GM19397 (cell line): ENCODE data around the gene SLC12A1.
A peak's percentile ranks its signal among the peaks of the same experiment; 100 is the strongest.

Experiments used
- ATAC-seq: cut with Tn5 transposase; IDR thresholded peaks from one replicate; pipeline ENCODE4 v1.9.1; 2021; ENCODE audit warnings: mild to moderate bottlenecking, moderate library complexity; ENCODE audit not compliant: unreplicated experiment

The SLC12A1 gene

GRCh38 chr15:48205981-48206380, at the start of gene SLC12A1:
Gene SLC12A1, plus strand, starts transcription at chr15:48206302. Its CDS starts 1,418 bp downstream, at chr15:48207720.
- ATAC-seq = no peak

- no peak for ATAC-seq
Observed at GRCh38 chr15:48168616-48169015, 37.5 kb upstream of the SLC12A1 start.

GRCh38 chr15:48170981-48171380, 35.1 kb upstream of the SLC12A1 start:
- no peak for ATAC-seq

- ATAC-seq = no peak
Observed at GRCh38 chr15:48175126-48175525, 31.0 kb upstream of the SLC12A1 start.

- ATAC-seq = no peak
Observed at GRCh38 chr15:48176112-48176511, 30.0 kb upstream of the SLC12A1 start.

GRCh38 chr15:48176957-48177356, 29.1 kb upstream of the SLC12A1 start:
- ATAC-seq = peak; percentile 30

- ATAC-seq = peak; percentile 48
Observed at GRCh38 chr15:48177383-48177765, 28.7 kb upstream of the SLC12A1 start.

- ATAC-seq = peak; percentile 85
Observed at GRCh38 chr15:48177766-48178647, 28.1 kb upstream of the SLC12A1 start, which contains the start of gene MYEF2. Gene MYEF2, minus strand, starts transcription at chr15:48178295. Its CDS starts 58 bp downstream, at chr15:48178237.

- ATAC-seq = no peak
Observed at GRCh38 chr15:48178648-48178931, 27.5 kb upstream of the SLC12A1 start.

GRCh38 chr15:48182749-48183148, 23.4 kb upstream of the SLC12A1 start:
- no peak for ATAC-seq

- ATAC-seq = no peak
Observed at GRCh38 chr15:48185529-48185928, 20.6 kb upstream of the SLC12A1 start.

GRCh38 chr15:48186271-48186670, 19.8 kb upstream of the SLC12A1 start:
- no peak for ATAC-seq

- ATAC-seq = no peak
Observed at GRCh38 chr15:48190932-48191573, 15.0 kb upstream of the SLC12A1 start.

GRCh38 chr15:48191574-48192225, 14.4 kb upstream of the SLC12A1 start, which contains the start of gene CTXN2:
Gene CTXN2, plus strand, starts transcription at chr15:48191665. Its CDS starts 9,636 bp downstream, at chr15:48201301.
- ATAC-seq = no peak

GRCh38 chr15:48202068-48202467, 4.0 kb upstream of the SLC12A1 start:
- ATAC-seq = no peak

- ATAC-seq = no peak
Observed at GRCh38 chr15:48221261-48221660, 15.2 kb downstream of the SLC12A1 start.

GRCh38 chr15:48221885-48222284, 15.8 kb downstream of the SLC12A1 start:
- ATAC-seq = no peak

GRCh38 chr15:48222627-48223026, 16.5 kb downstream of the SLC12A1 start:
- ATAC-seq = no peak

GRCh38 chr15:48225771-48226170, 19.7 kb downstream of the SLC12A1 start:
- no peak for ATAC-seq

- ATAC-seq = no peak
Observed at GRCh38 chr15:48230498-48230897, 24.4 kb downstream of the SLC12A1 start.

GRCh38 chr15:48233246-48233645, 27.1 kb downstream of the SLC12A1 start:
- no peak for ATAC-seq

GRCh38 chr15:48239334-48239733, 33.2 kb downstream of the SLC12A1 start:
- ATAC-seq = no peak
